ENCODE measurements around the gene MUC4. TPM values are rescaled to one million over a fixed set of nuclear protein-coding genes. Genes with fewer than 3 reads are reported as not detected.

Gene MUC4
- total and polyA plus RNA-seq, 12 donors, result 0.03 to 0.17 (median 0.09) TPM; not detected in 6

DNA sequence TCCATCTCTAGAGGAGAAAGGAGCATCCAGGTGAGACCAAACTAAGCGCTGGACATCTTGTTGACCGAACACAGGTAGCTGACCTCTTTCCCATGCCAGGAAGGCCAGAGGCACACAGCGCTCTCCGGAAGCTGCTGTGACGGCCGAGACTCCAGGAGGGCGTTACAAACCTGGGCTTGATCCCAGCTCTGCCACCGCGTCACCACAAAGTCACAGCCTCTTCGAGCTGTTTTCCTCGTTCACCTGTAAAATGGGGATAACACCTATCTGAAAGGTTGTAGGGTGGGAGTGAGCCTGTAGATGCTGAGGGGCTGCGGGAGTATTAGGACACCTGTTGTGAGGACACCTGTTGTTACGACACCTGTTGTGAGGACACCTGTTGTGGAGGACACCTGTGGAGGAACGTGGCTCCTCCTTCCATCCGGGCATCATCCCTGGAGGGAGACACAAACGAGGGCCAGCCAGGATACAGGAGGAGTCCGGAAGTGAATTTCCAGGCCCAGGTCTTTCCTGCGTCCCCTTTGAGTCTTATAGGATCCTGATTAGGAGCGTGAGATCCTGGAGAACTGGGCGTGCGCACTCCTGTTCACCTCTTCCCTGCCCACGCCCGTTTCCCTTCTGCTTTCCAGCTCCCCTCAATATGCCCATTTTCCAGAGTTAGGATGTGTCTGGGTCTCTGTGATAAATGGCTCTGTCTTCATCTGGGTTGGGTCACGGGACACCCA lies 2.3 kb upstream of the MUC4 start:
- H3K9me3 ChIP-seq (replicated peaks in 1 of 3), result no peaks in the 10 kb centered on the region
- TF ChIP-seq, protein P1, sequence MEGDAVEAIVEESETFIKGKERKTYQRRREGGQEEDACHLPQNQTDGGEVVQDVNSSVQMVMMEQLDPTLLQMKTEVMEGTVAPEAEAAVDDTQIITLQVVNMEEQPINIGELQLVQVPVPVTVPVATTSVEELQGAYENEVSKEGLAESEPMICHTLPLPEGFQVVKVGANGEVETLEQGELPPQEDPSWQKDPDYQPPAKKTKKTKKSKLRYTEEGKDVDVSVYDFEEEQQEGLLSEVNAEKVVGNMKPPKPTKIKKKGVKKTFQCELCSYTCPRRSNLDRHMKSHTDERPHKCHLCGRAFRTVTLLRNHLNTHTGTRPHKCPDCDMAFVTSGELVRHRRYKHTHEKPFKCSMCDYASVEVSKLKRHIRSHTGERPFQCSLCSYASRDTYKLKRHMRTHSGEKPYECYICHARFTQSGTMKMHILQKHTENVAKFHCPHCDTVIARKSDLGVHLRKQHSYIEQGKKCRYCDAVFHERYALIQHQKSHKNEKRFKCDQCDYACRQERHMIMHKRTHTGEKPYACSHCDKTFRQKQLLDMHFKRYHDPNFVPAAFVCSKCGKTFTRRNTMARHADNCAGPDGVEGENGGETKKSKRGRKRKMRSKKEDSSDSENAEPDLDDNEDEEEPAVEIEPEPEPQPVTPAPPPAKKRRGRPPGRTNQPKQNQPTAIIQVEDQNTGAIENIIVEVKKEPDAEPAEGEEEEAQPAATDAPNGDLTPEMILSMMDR (IDR thresholded peaks at IDR 0.05), result no peak
- no peak for TF ChIP-seq POLR2A (IDR thresholded peaks at IDR 0.05)
- WGBS, 4 donors, result 81 to 91% (median 89%) methylated on average over 20 to 24 of the region's 24 CpGs
- no peaks in the 10 kb centered on the region for H3K36me3 ChIP-seq (replicated peaks in 1 of 2)
- H3K4me3 ChIP-seq, result no peak overlapping the region
- H3K27ac ChIP-seq, result no peak overlapping the region
- no peak for DNase-seq
- no peaks in the 10 kb centered on the region for H3K27me3 ChIP-seq
- H3K4me1 ChIP-seq (replicated peaks in 1 of 2), result no peaks in the 10 kb centered on the region
- intact Hi-C loops (cut with DNase I), result no loop called here

DNA sequence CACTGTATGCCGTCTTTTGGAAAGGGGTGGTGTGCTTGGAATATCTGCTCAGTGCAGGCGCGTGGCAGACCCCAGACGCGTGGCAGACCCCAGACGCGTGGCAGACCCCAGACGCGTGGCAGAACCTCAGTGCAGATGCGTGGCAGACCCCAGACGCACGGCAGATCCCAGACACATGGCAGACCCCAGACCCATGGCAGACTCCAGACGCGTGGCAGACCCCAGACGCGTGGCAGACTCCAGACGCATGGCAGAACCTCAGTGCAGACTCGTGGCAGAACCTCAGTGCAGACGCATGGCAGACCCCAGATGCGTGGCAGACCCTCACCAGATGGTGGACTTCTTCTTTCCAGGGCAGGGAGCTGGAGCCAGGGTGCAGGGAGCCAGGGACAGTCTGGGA lies 637 bp upstream of the MUC4 start:
- H3K4me3 ChIP-seq, result no peak overlapping the region
- intact Hi-C loops (cut with DNase I), result no loop called here

DNA sequence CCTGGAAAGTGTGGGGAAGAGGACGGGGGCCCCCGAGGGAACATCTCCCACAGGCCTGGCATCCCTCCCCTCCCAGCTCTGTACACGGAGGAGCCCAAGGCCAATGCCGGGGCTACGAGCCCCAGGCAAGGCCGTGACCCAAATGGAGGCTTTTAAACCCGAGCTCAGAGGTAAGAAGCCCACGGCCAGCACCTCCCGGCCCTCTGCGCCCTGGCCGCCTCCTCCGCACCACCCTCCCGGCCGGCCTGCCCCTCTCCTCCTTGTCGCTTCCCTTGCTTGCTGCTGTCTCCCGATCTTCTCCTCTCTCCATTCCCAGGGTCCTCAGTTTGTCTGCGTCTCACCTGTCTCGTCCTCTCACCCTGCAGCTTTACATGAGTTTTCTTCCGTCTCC lies 1.3 kb downstream of the MUC4 start:
- DNase-seq, result no peak
- WGBS, 4 donors, result 59 to 75% (median 65%) methylated on average over 19 of the region's 19 CpGs
- H3K9me3 ChIP-seq (replicated peaks in 1 of 3), result no peaks in the 10 kb centered on the region
- H3K36me3 ChIP-seq (replicated peaks in 1 of 2), result no peaks in the 10 kb centered on the region
- no peaks in the 10 kb centered on the region for H3K27me3 ChIP-seq
- no peak overlapping the region for H3K27ac ChIP-seq
- no peaks in the 10 kb centered on the region for H3K4me1 ChIP-seq (replicated peaks in 1 of 2)
- no peak overlapping the region for H3K4me3 ChIP-seq
- no peak for TF ChIP-seq POLR2A (IDR thresholded peaks at IDR 0.05)
- TF ChIP-seq, protein P1 (IDR thresholded peaks at IDR 0.05), result no peak
- intact Hi-C loops (cut with DNase I), result no loop called here

More for the DNA sequence above, 637 bp upstream of the MUC4 start:
- Histone ChIP-seq H3K27ac (no peak overlapping the region), H3K27me3 (no peaks in the 10 kb centered on the region), H3K4me1 (replicated peaks in 1 of 2) (no peaks in the 10 kb centered on the region), H3K36me3 (replicated peaks in 1 of 2) (no peaks in the 10 kb centered on the region), H3K9me3 (replicated peaks in 1 of 3) (no peaks in the 10 kb centered on the region)
- TF ChIP-seq, protein P1 (IDR thresholded peaks at IDR 0.05), result no peak
- no peak for TF ChIP-seq POLR2A (IDR thresholded peaks at IDR 0.05)
- WGBS, 4 donors, result 78 to 91% (median 86%) methylated on average over 20 of the region's 20 CpGs
- DNase-seq, result no peak

DNA sequence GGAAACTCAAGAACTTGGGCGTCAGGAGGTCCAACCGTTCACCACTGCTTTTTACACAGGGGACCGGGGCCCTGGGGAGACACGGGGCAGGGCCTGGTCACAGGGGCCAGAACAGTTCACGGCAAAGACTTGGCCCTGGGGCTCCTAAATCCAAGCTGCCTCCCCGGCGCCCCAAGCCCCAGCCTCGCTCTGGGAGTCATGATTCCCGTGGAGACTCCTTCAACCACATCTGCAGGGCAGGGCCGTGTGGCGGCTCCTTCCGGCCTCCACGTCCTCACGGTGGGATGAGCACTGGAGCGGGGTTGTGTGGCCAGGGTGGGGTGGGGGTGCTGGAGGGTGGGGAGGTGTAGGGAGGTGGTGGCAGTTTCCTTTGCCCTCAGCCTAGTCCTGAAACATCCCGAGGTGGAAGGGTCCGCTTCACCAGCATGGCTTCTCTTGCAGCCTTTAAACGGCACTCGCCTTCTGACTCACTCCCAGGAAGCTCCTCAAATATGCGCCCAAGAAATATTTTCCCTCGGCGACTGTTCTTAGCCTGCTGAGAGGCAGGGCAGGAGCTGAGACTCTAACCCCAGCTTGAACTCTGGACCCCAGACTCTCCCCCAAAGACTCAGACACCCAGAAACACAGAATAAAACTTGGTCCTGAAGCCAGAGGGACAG lies 1.8 kb downstream of the MUC4 start:
- TF ChIP-seq POLR2A (IDR thresholded peaks at IDR 0.05), result no peak
- TF ChIP-seq, protein P1 (IDR thresholded peaks at IDR 0.05), result no peak
- Histone ChIP-seq H3K27me3 (no peaks in the 10 kb centered on the region), H3K9me3 (replicated peaks in 1 of 3) (no peaks in the 10 kb centered on the region), H3K36me3 (replicated peaks in 1 of 2) (no peaks in the 10 kb centered on the region), H3K27ac (no peak overlapping the region), H3K4me1 (replicated peaks in 1 of 2) (no peaks in the 10 kb centered on the region), H3K4me3 (no peak overlapping the region)
- intact Hi-C loops (cut with DNase I), result no loop called here
- 82 to 91% (median 86%) methylated on average over 17 to 22 of the region's 22 CpGs for WGBS, 4 donors
- DNase-seq, result no peak
